GM12874 (cell line): Measurements from ENCODE around the gene TMEM154.

Experiments
- TF ChIP-seq, protein P1 (sequence below): IDR thresholded peaks from 2 replicates; pipeline ENCODE4 v1.5.1; 2011; ENCODE audit warnings: low read depth, mild to moderate bottlenecking, control low read depth, low read length, moderate library complexity; ENCODE audit not compliant: insufficient read depth

Gene TMEM154

GRCh38 chr4:152575533-152575932 lies 104.3 kb downstream of the TMEM154 start:
- TF ChIP-seq, protein P1, sequence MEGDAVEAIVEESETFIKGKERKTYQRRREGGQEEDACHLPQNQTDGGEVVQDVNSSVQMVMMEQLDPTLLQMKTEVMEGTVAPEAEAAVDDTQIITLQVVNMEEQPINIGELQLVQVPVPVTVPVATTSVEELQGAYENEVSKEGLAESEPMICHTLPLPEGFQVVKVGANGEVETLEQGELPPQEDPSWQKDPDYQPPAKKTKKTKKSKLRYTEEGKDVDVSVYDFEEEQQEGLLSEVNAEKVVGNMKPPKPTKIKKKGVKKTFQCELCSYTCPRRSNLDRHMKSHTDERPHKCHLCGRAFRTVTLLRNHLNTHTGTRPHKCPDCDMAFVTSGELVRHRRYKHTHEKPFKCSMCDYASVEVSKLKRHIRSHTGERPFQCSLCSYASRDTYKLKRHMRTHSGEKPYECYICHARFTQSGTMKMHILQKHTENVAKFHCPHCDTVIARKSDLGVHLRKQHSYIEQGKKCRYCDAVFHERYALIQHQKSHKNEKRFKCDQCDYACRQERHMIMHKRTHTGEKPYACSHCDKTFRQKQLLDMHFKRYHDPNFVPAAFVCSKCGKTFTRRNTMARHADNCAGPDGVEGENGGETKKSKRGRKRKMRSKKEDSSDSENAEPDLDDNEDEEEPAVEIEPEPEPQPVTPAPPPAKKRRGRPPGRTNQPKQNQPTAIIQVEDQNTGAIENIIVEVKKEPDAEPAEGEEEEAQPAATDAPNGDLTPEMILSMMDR, result no peak

DNA sequence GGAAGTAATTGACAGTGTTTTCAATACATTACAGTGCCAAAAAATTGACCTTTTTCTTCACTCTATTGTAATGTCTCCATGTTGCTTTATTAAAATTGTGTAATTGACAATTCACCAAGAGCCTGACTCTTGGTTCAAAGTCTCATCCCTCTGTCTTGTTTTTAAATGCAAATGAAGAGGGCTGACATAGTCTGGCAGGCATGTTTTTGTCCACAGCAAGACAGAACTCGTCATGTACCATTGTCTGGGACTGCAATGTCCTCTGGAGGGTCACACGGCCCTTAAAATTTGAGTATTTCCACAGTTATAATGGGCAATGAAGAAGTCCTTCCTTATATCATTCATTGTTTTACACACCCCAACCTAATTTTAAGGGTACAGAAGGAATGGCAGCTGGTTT lies 105.9 kb downstream of the TMEM154 start:
- TF ChIP-seq, protein P1, result no peak

- TF ChIP-seq, protein P1, result no peak
Measured at GRCh38 chr4:152572417-152573086, 107.2 kb downstream of the TMEM154 start.

- TF ChIP-seq, protein P1, result no peak
Measured at GRCh38 chr4:152571770-152572169, 108.0 kb downstream of the TMEM154 start.

- TF ChIP-seq, protein P1, result no peak
Measured at GRCh38 chr4:152571296-152571695, 108.5 kb downstream of the TMEM154 start.
